HEK293 (cell line): Measurements from ENCODE around the gene TBX6.
A peak's percentile ranks its signal among the peaks of the same experiment; 100 is the strongest.

ENCODE experiments used
- CTCF ChIA-PET: fragments of 350-600 bp; formaldehyde crosslinking; extraction: SDS; loops from one replicate; lab custom pipeline; 2021; ENCODE audit warnings: antibody characterized with exemption; lab: Yijun Ruan, JAX
- POLR2A ChIA-PET: fragments of 300-600 bp; formaldehyde crosslinking; extraction: SDS; loops from one replicate; lab custom pipeline; 2020; ENCODE audit warnings: antibody characterized with exemption, inconsistent platforms; lab: Yijun Ruan, JAX
- H3K27ac ChIP-seq: fragments of 200-500 bp; sonication (Bioruptor generic); 2 replicates; pipeline ENCODE4 v1.5.1; 2014; ENCODE audit warnings: low read depth, low read length, control low read depth, inconsistent platforms; ENCODE audit errors: extremely low read depth
- H3K36me3 ChIP-seq, 2 experiments: fragments of 200-500 bp in 1 of 2; sonication (Bioruptor generic) in 1 of 2; 1 replicate in 1 of 2; 2 replicates in 1 of 2; pipeline ENCODE4 v1.5.1; 2014 to 2017; ENCODE audit warnings: inconsistent platforms in 2 of 2, low read length in 2 of 2; ENCODE audit not compliant: control insufficient read depth in 2 of 2, insufficient read depth in 1 of 2
- H3K4me1 ChIP-seq: fragments of 200-500 bp; sonication (Bioruptor generic); 2 replicates; pipeline ENCODE4 v1.5.1; 2014; ENCODE audit warnings: mild to moderate bottlenecking, low read length, inconsistent platforms; ENCODE audit not compliant: control insufficient read depth, insufficient read depth
- H3K4me3 ChIP-seq: 2 replicates; pipeline ENCODE4 v1.5.1; 2011; ENCODE audit warnings: low read depth, mild to moderate bottlenecking, control low read depth, low read length, moderate library complexity
- H3K9me3 ChIP-seq: fragments of 200-500 bp; sonication (Bioruptor generic); 2 replicates; pipeline ENCODE4 v1.5.1; 2014; ENCODE audit warnings: low read depth, low read length, inconsistent platforms; ENCODE audit not compliant: control insufficient read depth, insufficient read depth
- GLIS2 ChIP-seq: fragments of 450-650 bp; formaldehyde crosslinking; IDR thresholded peaks from 2 replicates; pipeline ENCODE4 v1.5.1; 2016; ENCODE audit warnings: missing biosample characterization, missing genetic modification characterization
- HOXA7 ChIP-seq: sonication (generic); formaldehyde crosslinking; IDR thresholded peaks from 2 replicates; pipeline ENCODE4 v1.8.1; 2022; ENCODE audit warnings: missing genetic modification reagents, borderline replicate concordance
- HOXD13 ChIP-seq: sonication (generic); formaldehyde crosslinking; IDR thresholded peaks from 2 replicates; pipeline ENCODE4 v1.8.0; 2022; ENCODE audit warnings: missing genetic modification reagents, borderline replicate concordance
- SP2 ChIP-seq: fragments of 450-650 bp; formaldehyde crosslinking; IDR thresholded peaks from 2 replicates; pipeline ENCODE4 v1.5.1; 2016; ENCODE audit warnings: missing biosample characterization, missing genetic modification characterization
- TCF7L2 ChIP-seq: IDR thresholded peaks from 2 replicates; pipeline ENCODE4 v1.6.1; 2011; ENCODE audit warnings: low read depth, mild to moderate bottlenecking, inconsistent platforms, low read length, moderate library complexity, borderline replicate concordance
- ZBTB7A ChIP-seq: fragments of 450-650 bp; formaldehyde crosslinking; IDR thresholded peaks from 2 replicates; pipeline ENCODE4 v1.5.1; 2016; ENCODE audit warnings: low read depth, missing biosample characterization, missing genetic modification characterization
- ZEB2 ChIP-seq: fragments of 450-650 bp; formaldehyde crosslinking; IDR thresholded peaks from 2 replicates; pipeline ENCODE4 v1.5.1; 2016; ENCODE audit warnings: missing biosample characterization, missing genetic modification characterization
- ZNF175 ChIP-seq: fragments of 450-650 bp; formaldehyde crosslinking; IDR thresholded peaks from 2 replicates; pipeline ENCODE4 v1.5.1; 2016; ENCODE audit warnings: missing biosample characterization, missing genetic modification characterization
- ZNF202 ChIP-seq: fragments of 450-650 bp; formaldehyde crosslinking; IDR thresholded peaks from 2 replicates; pipeline ENCODE4 v1.5.1; 2016; ENCODE audit warnings: missing biosample characterization, missing genetic modification characterization, borderline replicate concordance
- ZNF211 ChIP-seq: fragments of 450-650 bp; formaldehyde crosslinking; IDR thresholded peaks from 2 replicates; pipeline ENCODE4 v1.5.1; 2016; ENCODE audit warnings: low read depth, missing biosample characterization, missing genetic modification characterization
- ZNF473 ChIP-seq: fragments of 450-650 bp; formaldehyde crosslinking; IDR thresholded peaks from 2 replicates; pipeline ENCODE4 v1.5.1; 2017; ENCODE audit warnings: missing biosample characterization, missing genetic modification characterization
- ZNF571 ChIP-seq: fragments of 450-650 bp; formaldehyde crosslinking; IDR thresholded peaks from 2 replicates; pipeline ENCODE4 v1.5.0; 2017; ENCODE audit warnings: missing biosample characterization, missing genetic modification characterization
- ZNF600 ChIP-seq: fragments of 450-650 bp; formaldehyde crosslinking; IDR thresholded peaks from 2 replicates; pipeline ENCODE4 v1.5.1; 2016; ENCODE audit warnings: missing biosample characterization, missing genetic modification characterization
- ZNF623 ChIP-seq: fragments of 450-650 bp; formaldehyde crosslinking; IDR thresholded peaks from 2 replicates; pipeline ENCODE4 v1.5.1; 2016; ENCODE audit warnings: missing biosample characterization, missing genetic modification characterization
- ZNF830 ChIP-seq: fragments of 450-650 bp; IDR thresholded peaks from 2 replicates; pipeline ENCODE4 v1.5.0; 2018; ENCODE audit warnings: missing biosample characterization, missing genetic modification characterization, low read depth, mild to moderate bottlenecking, moderate library complexity
- TF ChIP-seq, protein P1 (sequence below): fragments of 450-650 bp; formaldehyde crosslinking; IDR thresholded peaks from 2 replicates; pipeline ENCODE4 v1.5.1; 2017; ENCODE audit warnings: missing biosample characterization, missing genetic modification characterization
- TF ChIP-seq, protein P2 (sequence below): fragments of 450-650 bp; formaldehyde crosslinking; IDR thresholded peaks from 2 replicates; pipeline ENCODE4 v1.5.1; 2017; ENCODE audit warnings: missing biosample characterization, missing genetic modification characterization
- TF ChIP-seq, protein P3 (sequence below): fragments of 450-650 bp; formaldehyde crosslinking; IDR thresholded peaks from 2 replicates; pipeline ENCODE4 v1.5.1; 2016; ENCODE audit warnings: missing biosample characterization, missing genetic modification characterization
- TF ChIP-seq, protein P4 (sequence below): fragments of 450-650 bp; formaldehyde crosslinking; IDR thresholded peaks from 2 replicates; pipeline ENCODE4 v1.5.1; 2016; ENCODE audit warnings: missing biosample characterization, missing genetic modification characterization
- TF ChIP-seq, protein P5 (sequence below): fragments of 450-650 bp; formaldehyde crosslinking; IDR thresholded peaks from 2 replicates; pipeline ENCODE4 v1.5.1; 2016; ENCODE audit warnings: missing biosample characterization, missing genetic modification characterization

TBX6 gene

DNA sequence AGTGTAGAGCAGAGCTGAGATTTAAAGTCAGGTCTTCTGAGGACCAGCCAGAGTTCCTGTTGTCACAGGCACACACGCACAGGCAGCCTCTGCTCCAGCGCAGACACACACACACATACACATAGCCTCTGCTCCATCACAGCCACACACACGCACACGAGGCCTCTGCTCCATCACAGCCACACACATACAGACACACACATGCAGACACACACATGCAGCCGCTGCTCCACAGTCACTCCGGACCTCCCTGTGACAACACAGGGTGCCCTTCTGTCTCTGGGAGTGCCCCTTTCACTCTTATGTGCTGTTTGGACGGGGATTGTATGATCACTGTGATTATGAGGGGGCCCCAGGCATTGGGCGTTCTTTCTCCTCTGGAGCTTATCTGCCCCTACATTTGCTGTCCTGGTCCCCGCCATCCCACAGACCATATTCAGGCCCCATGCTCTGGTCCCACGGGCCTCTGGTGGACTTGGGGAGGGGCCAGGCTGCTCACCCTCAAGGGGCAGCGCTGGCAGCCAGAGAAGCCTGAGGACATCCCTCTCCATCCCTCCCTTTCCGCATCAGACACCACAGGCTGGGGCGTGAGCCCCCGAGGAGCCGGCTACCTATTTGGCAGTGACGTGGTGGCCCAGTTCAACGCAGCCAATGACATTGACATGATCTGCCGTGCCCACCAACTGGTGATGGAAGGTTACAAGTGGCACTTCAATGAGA, 7.5 kb downstream of the TBX6 start (continued):
- TF ChIP-seq ZNF571 (no peak), HOXA7 (CRISPR knock-in tag) (no peak), GLIS2 (no peak), ZNF211 (no peak), ZNF600 (tag by site-specific recombination) (peak; percentile 97), ZNF830 (no peak), ZNF202 (tag by site-specific recombination) (no peak), ZNF473 (no peak), ZNF175 (tag by site-specific recombination) (no peak), HOXD13 (CRISPR knock-in tag) (no peak), SP2 (tag by site-specific recombination) (0 out of 2 replicates have a peak, but pooled peaks have one; percentile 18), ZNF623 (tag by site-specific recombination) (no peak), ZEB2 (tag by site-specific recombination) (no peak)
- TF ChIP-seq, protein P1, sequence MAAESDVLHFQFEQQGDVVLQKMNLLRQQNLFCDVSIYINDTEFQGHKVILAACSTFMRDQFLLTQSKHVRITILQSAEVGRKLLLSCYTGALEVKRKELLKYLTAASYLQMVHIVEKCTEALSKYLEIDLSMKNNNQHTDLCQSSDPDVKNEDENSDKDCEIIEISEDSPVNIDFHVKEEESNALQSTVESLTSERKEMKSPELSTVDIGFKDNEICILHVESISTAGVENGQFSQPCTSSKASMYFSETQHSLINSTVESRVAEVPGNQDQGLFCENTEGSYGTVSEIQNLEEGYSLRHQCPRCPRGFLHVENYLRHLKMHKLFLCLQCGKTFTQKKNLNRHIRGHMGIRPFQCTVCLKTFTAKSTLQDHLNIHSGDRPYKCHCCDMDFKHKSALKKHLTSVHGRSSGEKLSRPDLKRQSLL (tag by site-specific recombination) = 0 out of 2 replicates have a peak, but pooled peaks have one; percentile 24
- TF ChIP-seq, protein P2, sequence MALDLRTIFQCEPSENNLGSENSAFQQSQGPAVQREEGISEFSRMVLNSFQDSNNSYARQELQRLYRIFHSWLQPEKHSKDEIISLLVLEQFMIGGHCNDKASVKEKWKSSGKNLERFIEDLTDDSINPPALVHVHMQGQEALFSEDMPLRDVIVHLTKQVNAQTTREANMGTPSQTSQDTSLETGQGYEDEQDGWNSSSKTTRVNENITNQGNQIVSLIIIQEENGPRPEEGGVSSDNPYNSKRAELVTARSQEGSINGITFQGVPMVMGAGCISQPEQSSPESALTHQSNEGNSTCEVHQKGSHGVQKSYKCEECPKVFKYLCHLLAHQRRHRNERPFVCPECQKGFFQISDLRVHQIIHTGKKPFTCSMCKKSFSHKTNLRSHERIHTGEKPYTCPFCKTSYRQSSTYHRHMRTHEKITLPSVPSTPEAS (tag by site-specific recombination) = peak; percentile 53; the same call in 1 of the 2 replicates
- TF ChIP-seq, protein P3, sequence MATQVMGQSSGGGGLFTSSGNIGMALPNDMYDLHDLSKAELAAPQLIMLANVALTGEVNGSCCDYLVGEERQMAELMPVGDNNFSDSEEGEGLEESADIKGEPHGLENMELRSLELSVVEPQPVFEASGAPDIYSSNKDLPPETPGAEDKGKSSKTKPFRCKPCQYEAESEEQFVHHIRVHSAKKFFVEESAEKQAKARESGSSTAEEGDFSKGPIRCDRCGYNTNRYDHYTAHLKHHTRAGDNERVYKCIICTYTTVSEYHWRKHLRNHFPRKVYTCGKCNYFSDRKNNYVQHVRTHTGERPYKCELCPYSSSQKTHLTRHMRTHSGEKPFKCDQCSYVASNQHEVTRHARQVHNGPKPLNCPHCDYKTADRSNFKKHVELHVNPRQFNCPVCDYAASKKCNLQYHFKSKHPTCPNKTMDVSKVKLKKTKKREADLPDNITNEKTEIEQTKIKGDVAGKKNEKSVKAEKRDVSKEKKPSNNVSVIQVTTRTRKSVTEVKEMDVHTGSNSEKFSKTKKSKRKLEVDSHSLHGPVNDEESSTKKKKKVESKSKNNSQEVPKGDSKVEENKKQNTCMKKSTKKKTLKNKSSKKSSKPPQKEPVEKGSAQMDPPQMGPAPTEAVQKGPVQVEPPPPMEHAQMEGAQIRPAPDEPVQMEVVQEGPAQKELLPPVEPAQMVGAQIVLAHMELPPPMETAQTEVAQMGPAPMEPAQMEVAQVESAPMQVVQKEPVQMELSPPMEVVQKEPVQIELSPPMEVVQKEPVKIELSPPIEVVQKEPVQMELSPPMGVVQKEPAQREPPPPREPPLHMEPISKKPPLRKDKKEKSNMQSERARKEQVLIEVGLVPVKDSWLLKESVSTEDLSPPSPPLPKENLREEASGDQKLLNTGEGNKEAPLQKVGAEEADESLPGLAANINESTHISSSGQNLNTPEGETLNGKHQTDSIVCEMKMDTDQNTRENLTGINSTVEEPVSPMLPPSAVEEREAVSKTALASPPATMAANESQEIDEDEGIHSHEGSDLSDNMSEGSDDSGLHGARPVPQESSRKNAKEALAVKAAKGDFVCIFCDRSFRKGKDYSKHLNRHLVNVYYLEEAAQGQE (tag by site-specific recombination) = no peak

DNA sequence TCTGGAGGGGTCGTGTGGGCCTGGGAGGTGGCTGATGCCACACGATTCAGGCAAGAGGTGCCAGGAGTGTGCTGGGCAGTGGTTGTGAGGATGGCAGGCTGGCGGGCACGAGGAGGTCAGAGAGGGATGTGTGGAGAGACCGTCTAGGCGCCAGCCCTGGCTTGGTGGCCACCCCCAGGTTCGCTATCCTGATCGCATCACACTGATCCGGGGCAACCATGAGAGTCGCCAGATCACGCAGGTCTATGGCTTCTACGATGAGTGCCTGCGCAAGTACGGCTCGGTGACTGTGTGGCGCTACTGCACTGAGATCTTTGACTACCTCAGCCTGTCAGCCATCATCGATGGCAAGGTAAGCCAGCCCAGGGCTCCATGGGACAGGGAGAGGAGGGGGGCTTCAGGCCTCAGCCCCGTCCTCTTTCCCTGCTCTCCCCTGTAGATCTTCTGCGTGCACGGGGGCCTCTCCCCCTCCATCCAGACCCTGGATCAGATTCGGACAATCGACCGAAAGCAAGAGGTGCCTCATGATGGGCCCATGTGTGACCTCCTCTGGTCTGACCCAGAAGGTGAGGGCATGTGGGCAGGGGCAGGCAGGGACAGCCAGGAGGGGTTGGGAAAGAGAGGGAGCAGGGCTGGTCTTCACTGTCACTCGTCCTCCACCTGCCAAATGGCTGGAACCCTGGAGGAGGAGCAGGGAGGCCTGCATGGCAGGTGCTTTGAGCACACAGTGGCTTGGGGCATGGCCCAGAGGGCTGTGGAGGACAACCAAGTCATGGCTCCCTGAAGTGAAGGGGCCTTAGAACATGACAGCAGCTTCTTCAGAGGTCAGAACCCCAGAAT, 8.3 kb downstream of the TBX6 start:
- no peak overlapping the region for H3K4me3 ChIP-seq
- TF ChIP-seq ZBTB7A (tag by site-specific recombination) (0 out of 2 replicates have a peak, but pooled peaks have one; percentile 15), TCF7L2 (no peak)
- TF ChIP-seq, protein P4, sequence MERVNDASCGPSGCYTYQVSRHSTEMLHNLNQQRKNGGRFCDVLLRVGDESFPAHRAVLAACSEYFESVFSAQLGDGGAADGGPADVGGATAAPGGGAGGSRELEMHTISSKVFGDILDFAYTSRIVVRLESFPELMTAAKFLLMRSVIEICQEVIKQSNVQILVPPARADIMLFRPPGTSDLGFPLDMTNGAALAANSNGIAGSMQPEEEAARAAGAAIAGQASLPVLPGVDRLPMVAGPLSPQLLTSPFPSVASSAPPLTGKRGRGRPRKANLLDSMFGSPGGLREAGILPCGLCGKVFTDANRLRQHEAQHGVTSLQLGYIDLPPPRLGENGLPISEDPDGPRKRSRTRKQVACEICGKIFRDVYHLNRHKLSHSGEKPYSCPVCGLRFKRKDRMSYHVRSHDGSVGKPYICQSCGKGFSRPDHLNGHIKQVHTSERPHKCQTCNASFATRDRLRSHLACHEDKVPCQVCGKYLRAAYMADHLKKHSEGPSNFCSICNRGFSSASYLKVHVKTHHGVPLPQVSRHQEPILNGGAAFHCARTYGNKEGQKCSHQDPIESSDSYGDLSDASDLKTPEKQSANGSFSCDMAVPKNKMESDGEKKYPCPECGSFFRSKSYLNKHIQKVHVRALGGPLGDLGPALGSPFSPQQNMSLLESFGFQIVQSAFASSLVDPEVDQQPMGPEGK (tag by site-specific recombination) = peak; percentile 26; the same call in 1 of the 2 replicates
- TF ChIP-seq, protein P5, sequence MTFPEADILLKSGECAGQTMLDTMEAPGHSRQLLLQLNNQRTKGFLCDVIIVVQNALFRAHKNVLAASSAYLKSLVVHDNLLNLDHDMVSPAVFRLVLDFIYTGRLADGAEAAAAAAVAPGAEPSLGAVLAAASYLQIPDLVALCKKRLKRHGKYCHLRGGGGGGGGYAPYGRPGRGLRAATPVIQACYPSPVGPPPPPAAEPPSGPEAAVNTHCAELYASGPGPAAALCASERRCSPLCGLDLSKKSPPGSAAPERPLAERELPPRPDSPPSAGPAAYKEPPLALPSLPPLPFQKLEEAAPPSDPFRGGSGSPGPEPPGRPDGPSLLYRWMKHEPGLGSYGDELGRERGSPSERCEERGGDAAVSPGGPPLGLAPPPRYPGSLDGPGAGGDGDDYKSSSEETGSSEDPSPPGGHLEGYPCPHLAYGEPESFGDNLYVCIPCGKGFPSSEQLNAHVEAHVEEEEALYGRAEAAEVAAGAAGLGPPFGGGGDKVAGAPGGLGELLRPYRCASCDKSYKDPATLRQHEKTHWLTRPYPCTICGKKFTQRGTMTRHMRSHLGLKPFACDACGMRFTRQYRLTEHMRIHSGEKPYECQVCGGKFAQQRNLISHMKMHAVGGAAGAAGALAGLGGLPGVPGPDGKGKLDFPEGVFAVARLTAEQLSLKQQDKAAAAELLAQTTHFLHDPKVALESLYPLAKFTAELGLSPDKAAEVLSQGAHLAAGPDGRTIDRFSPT (tag by site-specific recombination) = 0 out of 2 replicates have a peak, but pooled peaks have one; percentile 32
- H3K27ac ChIP-seq = no peak overlapping the region
- H3K9me3 ChIP-seq = no peaks in the 10 kb centered on the region
- POLR2A ChIA-PET = interaction anchor here (0.6 to 2.9 kb wide), 2 partner anchors 18 to 405 kb away, joined by 7 to 13 read pairs; partner anchors contain the start of gene ALDOA
- H3K36me3 ChIP-seq = peaks cover 29 to 84% of the 10 kb centered on the region in 2 experiments; a peak in 2 of 3 replicates
- CTCF ChIA-PET = interaction anchor here (0.7 to 1.7 kb wide), 3 partner anchors 8 to 121 kb away, joined by 3 to 4 read pairs (median 3); partner anchors contain the start of genes TBX6 and TMEM219
- no peaks in the 10 kb centered on the region for H3K4me1 ChIP-seq
